Forelimb muscle (tissue), 1 donor: ENCODE measurements around the gene RNF138. TPM values are rescaled to one million over a fixed set of nuclear protein-coding genes. Genes with fewer than 3 reads are reported as not detected.
A peak's percentile ranks its signal among the peaks of the same experiment; 100 is the strongest.
"Not testable (repeated sequence)": the region's sequence is repeated elsewhere in the genome, so short reads cannot be mapped to it uniquely, and the experiment has no call there.

Experiments used
- DNase-seq: peaks from one replicate; pipeline ENCODE4 v3.0.0-alpha.2; 2013; ENCODE audit warnings: low read depth
- polyA plus RNA-seq: library from polyadenylated mRNA; unstranded; fragments of 120-200 nt; gene quantifications from one replicate; pipeline ENCODE4 v1.2.1, GENCODE V29; 2013; ENCODE audit not compliant: insufficient read length

Gene RNF138, protein sequence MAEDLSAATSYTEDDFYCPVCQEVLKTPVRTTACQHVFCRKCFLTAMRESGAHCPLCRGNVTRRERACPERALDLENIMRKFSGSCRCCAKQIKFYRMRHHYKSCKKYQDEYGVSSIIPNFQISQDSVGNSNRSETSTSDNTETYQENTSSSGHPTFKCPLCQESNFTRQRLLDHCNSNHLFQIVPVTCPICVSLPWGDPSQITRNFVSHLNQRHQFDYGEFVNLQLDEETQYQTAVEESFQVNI
- 26.2 TPM for polyA plus RNA-seq

DNA sequence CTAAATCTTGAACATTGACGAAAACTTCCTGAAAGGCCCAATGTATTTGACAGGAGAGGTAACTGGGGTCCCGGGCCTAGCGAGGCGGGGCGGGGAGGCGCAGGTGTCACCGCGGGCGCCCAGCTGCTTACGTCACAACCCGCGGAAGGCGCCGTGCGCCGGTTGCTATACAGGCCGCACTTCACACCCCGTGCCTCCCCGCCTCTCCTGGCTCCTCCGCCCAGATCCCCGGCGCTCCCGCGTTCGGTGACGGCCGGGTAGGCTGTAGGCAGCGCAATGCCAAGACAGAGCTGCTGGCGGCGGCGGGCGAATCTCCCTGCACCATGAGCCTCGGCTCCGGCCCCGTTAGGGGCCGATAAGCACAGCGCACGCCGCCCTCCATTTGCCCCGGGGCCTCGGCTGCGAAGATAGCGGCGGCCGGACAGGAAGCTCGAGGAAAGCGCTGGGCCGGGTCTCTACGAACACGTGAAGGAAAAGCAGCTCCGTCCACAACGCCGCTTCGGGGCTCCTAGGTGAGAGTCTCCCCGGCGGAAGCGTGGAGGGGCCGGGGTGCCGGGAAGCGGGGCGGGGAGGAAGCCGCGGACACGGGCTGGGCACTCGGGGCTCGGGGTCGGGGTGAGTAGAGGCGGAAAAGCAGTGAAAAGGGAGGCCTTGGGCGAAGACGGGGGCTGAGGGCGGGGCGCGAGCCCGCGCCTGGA is at the start of gene RNF138:
RNF138 (plus strand) TSS at position 151 of the 698 bp plus-strand sequence. CDS start 903 bp downstream, outside the sequence.
- peak; percentile 50 for DNase-seq

DNA sequence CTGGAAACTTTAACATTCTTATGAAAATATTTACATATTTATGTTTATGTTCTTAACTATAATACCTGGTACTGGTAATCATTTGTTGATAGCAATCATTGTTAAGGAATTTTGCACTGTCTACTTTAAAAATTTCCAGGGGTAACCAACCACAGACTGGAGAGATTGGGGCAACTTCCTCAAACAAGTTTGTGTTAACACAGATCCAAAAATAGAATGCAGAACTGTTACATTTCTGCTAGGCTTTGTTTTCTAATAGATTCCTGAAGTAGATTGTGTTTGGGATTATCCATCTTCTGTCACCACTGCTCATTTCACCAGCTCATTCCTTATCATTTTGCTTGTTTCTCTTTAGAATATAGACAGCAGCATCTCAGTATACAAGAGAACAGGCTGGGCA is 49.3 kb upstream of the RNF138 start:
- no peak for DNase-seq

DNA sequence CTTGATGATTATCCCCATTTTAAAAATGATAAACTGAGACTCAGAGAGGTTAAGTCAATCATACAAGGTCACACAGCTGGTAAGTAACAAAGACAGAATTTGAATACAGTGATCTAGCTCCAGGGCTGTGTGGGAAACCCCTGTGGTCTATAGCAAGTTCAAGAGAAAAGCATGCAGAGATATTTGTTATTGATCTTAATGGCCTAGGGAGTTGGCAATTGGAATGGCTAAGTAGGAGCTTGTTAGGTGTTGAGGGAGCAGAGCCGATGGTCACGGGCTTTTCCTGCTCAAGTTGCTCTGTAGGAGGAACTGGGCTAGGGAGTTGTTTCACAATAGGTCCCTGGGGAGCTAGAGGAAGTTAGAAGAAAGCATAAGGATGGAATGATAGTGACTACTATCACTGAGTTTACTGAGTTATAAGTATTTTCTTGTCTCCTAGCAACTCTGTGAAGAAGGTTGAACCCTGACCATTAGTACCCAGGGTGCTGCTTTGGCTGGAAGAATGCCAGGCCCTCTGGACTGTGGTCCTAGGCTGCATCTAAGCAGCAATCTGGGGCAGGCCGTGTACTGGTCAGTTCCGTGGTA is 43.1 kb upstream of the RNF138 start:
- peak; percentile 36 for DNase-seq

DNA sequence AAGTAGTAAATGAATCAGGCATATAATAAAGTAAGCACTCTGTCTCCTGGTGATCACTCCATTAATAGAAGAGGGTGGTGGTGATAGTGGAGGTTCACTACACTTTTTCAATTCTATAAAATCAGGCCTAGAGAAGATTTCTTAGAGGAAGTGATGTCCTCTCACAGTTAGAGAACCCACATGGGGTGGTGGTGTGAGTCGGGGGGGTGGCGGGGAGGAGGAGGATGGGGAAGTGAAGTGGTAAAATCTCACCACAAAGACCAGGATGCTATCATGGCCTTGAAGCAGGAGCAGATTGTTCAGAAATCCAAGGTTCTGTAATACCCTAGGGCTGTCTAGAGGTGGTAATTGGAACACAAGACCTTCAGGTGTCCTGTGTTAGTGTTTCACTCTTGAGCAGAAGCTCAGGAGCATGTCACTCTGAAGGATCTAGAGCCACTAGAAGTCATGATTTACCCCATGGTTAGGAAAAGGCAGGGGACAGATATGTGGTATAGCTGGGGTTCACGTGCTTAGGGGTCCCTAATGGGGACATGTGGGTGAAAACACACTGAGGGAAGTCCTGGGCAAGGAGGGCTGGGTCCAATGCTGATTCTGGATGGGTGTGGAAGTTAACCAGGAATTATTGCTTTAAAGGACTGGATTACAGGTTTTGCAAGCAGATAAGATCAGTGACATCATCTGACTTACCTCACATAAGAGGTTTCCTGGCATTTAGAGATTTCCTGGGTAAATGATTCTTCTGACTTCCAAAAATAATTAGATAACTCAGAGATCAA is 42.1 kb upstream of the RNF138 start:
- no peak for DNase-seq

DNA sequence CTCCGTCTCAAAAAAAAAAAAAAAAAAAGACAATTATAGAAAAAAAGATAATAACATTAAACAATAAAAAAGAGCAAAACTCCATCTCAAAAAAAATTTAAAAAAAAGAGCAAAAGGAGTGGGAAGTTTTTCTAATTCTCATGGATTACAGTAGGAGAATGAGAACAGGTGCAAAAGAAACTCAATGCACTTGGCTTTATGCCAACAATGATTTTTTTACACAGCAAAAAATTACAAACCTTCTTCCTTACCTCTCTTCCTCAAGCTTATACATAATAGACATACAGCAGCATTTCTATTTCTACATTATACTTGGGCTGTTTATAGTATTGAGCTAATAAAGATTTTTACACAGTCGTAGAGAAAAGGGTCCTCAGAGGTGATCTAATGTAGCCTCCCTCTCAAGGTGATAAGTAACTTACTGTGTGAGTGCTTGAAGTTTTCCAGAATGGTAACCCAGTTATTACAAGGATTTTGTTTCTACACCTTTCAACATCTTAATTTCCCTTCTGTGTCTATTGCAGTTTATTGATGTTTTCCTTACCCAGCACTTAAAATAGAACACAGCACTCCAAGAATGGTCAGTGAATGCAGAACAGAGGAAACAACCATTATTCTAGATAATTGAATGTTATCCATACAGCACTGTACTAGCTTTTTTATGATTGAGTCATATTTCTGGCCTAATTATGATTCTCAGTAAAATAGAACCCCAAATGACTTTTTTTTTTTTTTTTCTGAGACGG is 34.9 kb upstream of the RNF138 start:
- DNase-seq, result no peak

DNA sequence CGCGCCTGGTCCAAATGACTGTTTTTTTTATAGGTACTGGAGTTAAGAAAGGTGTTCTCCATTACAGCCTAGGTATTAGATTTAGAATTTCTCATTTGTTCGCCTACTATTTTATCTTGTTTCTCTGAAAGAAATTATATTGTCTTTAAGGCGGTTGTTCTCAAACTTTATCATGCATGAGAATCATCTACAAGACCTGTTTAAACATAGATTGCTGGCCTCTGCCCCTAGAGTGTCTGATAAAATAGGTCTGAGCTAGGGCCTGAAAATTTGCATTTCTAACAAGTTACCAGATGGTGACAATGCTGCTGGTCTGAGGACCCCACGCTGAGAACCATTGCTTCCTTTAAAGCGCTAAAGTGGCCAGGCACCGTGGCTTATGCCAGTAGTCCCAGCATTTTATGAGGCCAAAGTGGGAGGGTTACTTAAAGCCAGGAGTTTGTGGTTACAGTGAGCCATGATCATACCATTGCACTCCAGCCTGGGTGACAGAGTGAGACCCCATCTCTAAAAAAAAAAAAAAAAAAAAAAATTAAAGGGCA is 34.0 kb upstream of the RNF138 start:
- no peak for DNase-seq

DNA sequence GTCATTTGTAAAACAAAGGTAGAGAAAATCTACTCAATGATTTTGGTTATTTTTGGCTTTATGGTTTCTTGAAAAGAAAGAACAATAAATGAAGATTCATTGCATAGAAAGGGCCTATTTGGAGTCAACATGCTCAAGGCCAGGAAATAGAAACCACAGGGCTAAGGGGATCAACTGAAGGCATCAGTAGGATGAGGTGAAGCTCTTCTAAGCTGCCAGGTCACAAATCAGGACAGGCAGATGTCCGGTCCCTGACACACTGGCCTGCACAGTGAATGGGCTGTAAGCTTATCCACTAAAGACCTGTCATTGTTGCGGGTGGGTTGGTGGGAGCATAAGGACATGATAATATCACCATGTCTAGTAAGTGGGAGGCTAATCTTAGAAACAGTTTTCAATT is 31.6 kb upstream of the RNF138 start:
- DNase-seq, result no peak

DNA sequence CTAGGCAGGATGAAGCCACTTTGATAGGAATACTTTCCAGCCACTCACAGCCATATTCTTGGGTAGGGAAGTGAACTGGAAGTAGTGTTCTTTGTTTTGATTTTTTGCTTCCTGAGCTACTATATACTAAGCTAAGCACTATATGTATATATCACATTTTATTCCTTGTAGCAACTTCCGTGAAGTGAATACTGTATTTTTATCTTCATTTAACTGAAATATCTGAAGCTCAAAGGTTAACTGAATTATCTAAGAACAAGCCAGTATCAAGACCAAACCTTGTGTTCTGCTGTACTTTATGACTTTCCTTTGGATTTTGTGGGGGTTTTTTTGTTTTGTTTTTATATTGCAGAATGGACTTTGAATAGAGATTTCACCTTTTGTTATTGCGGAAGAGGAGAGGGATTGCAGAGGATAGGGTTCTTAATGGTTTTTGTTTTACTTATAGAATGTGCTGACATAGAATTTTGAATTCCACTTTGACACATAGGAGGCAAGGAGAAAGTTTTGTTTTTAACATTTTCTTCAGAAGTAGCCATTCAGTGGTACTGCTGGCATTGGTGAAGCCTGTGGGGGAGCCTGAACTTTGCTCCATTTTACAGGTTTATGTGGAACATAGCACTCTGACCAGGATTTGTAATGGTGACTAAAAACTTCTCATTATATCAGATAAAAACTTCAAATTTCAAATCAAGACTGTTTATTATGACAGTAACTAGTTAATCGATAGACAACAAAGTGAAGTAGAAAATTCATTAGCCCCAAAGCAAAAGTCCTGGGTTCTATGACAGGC is 24.1 kb upstream of the RNF138 start:
- DNase-seq, result no peak

DNA sequence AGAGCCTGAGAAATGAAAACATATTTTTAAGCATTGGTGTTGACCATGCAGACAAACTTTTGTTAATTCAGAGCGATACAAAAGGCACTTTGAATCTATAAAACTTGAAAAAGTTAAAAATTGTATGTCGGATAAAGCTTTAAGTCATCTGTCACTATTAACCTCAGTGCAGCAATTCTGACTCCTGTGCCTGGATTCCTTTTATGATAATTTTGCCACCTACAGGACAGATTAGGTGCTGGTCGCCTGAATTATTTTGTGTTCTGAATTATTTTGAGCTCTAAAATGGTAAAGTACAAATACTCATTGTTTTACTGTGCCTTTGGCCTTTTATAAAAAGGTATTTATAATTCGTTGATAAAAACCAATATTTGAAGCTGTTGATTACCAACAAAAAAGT is 19.4 kb upstream of the RNF138 start:
- DNase-seq, result no peak

DNA sequence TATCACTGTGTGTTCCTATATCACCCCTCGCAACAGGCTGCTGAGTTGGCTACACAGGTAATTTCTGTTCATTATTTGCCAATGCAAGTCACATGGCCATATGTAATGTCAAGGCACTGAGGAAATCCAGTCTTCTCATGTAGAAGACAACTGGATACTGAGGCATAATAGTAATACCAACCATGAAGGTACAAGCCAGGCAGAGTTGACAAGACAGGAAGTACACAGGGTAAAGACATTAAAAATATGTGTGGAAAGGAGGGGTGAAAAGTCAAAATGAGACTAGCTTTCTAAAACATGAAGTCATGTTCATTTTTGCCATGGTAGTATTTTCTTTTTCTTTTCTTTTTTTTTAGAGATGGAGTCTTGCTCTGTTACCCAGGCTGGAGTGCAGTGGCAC is 17.5 kb upstream of the RNF138 start:
- no peak for DNase-seq

DNA sequence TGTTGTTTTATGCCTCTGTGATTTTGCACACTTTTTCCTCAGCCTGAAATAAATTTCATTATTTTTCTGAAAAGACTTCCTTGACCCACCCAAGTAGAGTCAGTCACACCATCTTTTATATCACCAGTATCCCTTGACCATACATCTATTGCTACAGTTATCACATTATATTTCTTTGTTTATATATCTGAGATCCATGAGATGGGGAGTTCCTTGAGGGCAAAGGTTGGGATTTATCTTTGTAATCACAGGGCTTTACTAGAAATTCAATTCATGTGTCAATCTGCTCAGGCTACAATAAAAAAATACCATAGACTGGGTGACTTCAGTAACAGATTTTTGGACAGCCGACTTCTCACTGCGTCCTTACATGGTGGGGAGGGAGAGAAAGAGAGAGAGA is 12.8 kb upstream of the RNF138 start:
- no peak for DNase-seq

DNA sequence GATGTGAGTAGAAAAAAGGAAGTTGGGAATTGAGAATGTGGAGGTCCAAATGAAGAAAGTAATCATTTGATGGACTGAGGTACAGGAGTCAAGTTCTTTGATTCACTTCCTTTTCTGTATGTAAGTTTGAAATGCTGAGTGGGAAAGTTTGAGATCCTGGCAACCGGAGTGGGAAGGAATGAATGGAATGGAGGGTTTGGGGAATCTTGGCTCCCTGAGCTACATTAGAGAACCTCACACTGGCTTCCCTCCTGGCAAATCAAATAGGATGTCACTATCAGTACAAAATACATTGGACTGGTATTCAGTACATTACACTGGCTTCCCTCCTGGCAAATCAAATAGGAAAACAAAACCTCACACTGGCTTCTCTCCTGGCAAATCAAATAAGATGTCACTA is 9.8 kb upstream of the RNF138 start:
- DNase-seq, result no peak

DNA sequence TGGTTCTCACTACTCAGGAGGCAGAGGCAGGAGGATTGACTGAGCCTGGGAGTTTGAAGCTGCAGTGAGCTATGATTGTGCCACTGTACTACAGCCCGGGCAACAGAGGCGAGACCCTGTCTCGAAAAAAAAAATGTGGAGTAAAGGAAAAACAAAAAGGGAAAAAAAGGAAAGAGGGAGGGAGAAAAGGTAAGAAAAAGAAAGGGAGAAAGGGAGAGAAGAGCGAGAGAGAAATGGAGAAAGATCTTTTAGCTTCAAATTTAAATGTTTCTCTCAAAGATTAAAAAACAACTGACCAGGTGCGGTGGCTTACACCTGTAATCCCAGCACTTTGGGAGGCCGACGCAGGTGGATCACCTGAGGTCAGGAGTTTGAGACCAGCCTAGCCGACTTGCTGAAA is 7.9 kb upstream of the RNF138 start:
- no peak for DNase-seq

DNA sequence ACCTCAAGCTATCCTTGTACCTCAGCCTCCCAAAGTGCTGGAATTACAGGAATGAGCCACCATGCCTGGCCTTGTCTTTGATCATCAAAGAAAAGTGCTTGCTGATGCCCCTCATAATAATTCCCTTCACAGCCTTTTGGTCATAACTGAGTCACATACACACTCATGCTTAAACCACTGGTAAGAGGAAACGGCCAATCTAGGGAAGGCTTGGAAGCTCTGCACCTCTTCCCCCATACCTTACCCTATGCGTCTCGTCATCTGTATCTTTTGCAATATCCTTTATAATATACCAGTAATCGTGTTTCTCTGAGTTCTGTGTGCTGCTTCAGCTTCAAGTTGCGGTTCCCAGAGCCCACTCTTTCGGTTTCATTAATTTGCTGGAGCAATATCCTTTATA is 4.8 kb upstream of the RNF138 start:
- DNase-seq, result no peak

DNA sequence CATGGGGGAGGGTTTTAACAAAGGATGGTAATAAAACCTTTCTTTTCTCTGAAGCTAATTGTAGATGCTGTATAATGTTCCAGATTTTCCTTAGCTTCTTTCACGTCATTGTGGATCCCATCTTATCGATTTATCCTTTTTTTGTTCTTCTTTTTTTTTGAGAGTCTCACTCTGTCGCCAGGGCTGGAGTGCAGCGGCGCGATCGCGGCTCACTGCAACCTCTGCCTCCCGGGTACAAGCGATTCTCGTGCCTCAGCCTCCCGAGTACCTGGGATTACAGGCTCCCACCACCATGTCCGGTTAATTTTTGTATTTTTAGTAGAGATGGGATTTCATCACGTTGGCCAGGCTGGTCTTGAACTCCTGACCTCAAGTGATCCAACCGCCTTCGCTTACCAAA is 843 bp upstream of the RNF138 start:
- DNase-seq, result not testable (repeated sequence)

DNA sequence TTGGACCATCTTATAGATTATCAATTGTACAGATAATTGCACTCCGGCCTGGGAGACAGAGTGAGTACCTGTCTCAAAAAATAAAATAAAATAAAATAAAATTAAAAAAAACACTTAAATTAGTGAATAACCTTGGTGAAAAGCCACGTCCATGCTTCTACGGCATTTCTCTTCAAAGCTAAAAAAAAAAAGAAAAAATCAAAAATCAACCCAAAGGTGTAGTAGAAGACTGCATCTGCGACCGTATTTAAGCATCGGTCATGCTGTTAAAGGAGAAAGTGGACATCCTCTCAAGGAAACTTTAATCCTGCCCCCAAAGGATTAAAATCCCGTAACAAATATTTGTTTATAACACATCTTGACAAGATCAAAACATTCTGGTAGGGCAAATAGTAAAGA is 350 bp upstream of the RNF138 start:
- no peak for DNase-seq

DNA sequence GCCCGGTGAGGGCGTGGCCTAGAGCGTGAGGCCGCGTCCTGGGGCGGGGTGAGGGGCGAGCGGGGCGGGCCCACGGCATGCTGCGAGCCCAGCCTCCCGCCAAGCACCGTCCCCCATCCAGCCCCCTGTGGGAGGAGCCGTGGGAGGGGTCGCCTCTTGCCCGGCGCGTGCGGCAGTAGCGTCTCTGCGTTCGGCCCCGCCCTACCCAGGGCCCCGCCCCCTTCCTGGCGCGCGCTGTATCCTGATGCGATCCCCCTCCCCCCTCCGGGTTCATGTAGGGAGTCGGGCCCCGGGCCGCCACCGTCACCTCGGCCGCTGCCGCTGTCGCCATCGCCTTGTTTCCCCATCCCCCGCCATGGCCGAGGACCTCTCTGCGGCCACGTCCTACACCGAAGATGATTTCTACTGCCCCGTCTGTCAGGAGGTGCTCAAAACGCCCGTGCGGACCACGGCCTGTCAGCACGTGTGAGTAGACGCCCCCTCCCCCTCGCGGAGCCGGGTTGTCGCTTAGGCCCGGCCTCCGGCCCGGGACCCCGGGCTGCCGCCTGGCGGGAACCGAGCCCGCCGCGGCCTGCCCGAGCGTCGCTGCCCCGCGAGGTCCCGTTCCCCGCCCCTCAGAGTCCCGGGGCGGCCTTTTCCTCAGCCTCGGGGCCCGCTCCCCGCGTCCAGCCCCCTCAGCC is 888 bp downstream of the RNF138 start:
- peak; percentile 88 for DNase-seq

DNA sequence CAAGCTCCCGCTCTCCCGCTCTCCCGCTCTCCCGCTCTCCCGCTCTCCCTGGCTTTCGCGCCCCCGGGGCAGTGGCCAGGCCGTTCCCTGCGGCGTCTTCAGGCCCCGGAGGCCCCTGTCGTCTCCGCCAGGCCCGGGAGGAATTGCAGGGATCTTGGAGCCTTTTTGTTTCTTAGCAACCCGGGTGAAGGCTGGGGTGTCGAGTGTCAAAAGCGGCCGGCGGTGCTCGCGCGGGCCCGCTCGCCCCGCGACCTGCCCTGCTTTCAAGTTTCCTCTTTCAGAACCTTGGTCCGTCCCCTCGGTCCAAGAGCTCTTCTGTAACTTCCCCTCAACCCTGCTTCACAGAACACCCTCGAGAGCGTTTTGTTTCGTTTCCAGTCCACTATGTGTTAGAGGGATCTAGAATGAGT is 1.4 kb downstream of the RNF138 start:
- no peak for DNase-seq

DNA sequence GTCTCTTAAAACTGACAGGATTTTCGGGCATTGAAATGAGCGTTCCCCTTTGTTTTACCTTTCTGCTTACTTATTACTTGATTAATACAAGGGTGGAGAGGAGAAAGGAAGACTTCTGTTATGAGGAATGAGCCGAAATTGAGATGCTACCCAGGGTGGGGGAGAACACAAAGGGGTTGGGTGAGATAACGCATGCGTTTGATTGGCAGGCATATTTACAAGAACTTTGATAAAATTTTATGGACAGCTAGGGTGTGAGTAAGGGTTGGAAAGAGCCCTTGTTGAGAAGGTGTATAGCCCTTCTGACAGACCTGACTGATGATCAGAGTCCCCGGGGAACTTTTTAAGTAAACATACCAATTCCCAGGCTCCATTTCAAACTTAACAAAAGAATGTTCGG is 1.8 kb downstream of the RNF138 start:
- no peak for DNase-seq
